GM21515 (cell line): ENCODE measurements around the gene SNX27.

Source experiments
- ATAC-seq: cut with Tn5 transposase; IDR thresholded peaks from one replicate; pipeline ENCODE4 v1.9.1; 2021; ENCODE audit not compliant: unreplicated experiment

Gene SNX27

GRCh38 chr1:151703813-151704212 lies 92.0 kb downstream of the SNX27 start:
- ATAC-seq = no peak

- ATAC-seq = no peak
Measured at GRCh38 chr1:151704246-151704645, 92.4 kb downstream of the SNX27 start.

- ATAC-seq = no peak
Measured at GRCh38 chr1:151705146-151705545, 93.3 kb downstream of the SNX27 start.

GRCh38 chr1:151705753-151706463 lies 94.1 kb downstream of the SNX27 start:
- ATAC-seq = no peak

GRCh38 chr1:151706464-151707415 lies 94.9 kb downstream of the SNX27 start:
- ATAC-seq = no peak

- ATAC-seq = no peak
Measured at GRCh38 chr1:151707541-151708065, 95.8 kb downstream of the SNX27 start.

- ATAC-seq = no peak
Measured at GRCh38 chr1:151708891-151709290, 97.0 kb downstream of the SNX27 start.

- ATAC-seq = no peak
Measured at GRCh38 chr1:151710187-151710840, 98.5 kb downstream of the SNX27 start.

GRCh38 chr1:151711044-151711800 lies 99.4 kb downstream of the SNX27 start:
- no peak for ATAC-seq

GRCh38 chr1:151711951-151712350 lies 100.1 kb downstream of the SNX27 start:
- ATAC-seq = no peak

GRCh38 chr1:151713044-151713443 lies 101.2 kb downstream of the SNX27 start:
- ATAC-seq = no peak

GRCh38 chr1:151713874-151714273 lies 102.0 kb downstream of the SNX27 start:
- ATAC-seq = no peak

- no peak for ATAC-seq
Measured at GRCh38 chr1:151714820-151715725, 103.2 kb downstream of the SNX27 start.

GRCh38 chr1:151715726-151716404 lies 104.0 kb downstream of the SNX27 start:
- no peak for ATAC-seq

GRCh38 chr1:151716405-151716762 lies 104.5 kb downstream of the SNX27 start:
- ATAC-seq = no peak

- no peak for ATAC-seq
Measured at GRCh38 chr1:151716771-151717631, 105.2 kb downstream of the SNX27 start, which contains the start of gene CELF3. TSS of gene CELF3 (minus strand) at chr1:151716803. CDS start at chr1:151716020, 783 bp downstream.

- ATAC-seq = no peak
Measured at GRCh38 chr1:151718011-151718431, 106.2 kb downstream of the SNX27 start.

- no peak for ATAC-seq
Measured at GRCh38 chr1:151718666-151719065, 106.8 kb downstream of the SNX27 start.
